Ishikawa (cell line): ENCODE data around the gene ENOSF1.

Experiments
- CEBPB ChIP-seq: IDR thresholded peaks from 2 replicates; pipeline ENCODE4 v1.6.1; 2012
- EGR1 ChIP-seq: IDR thresholded peaks from 2 replicates; pipeline ENCODE4 v1.6.1; 2012
- EP300 ChIP-seq: IDR thresholded peaks from 2 replicates; pipeline ENCODE4 v1.6.1; 2012; ENCODE audit warnings: borderline replicate concordance
- FOXM1 ChIP-seq: IDR thresholded peaks from 2 replicates; pipeline ENCODE4 v1.6.1; 2012; ENCODE audit warnings: low read depth, borderline replicate concordance
- MAX ChIP-seq: IDR thresholded peaks from 2 replicates; pipeline ENCODE4 v1.6.1; 2012
- NFIC ChIP-seq: IDR thresholded peaks from 2 replicates; pipeline ENCODE4 v1.6.1; 2012
- RAD21 ChIP-seq: IDR thresholded peaks from 2 replicates; pipeline ENCODE4 v1.6.1; 2012; ENCODE audit warnings: low read depth
- REST ChIP-seq: IDR thresholded peaks from 2 replicates; pipeline ENCODE4 v1.6.1; 2012; ENCODE audit warnings: low read depth, mild to moderate bottlenecking
- TAF1 ChIP-seq: IDR thresholded peaks from 2 replicates; pipeline ENCODE4 v1.6.1; 2012; ENCODE audit warnings: low read depth, mild to moderate bottlenecking
- TEAD4 ChIP-seq: IDR thresholded peaks from 2 replicates; pipeline ENCODE4 v1.6.1; 2012
- USF1 ChIP-seq: IDR thresholded peaks from 2 replicates; pipeline ENCODE4 v1.6.1; 2012

- TF ChIP-seq REST, result no peak
- TF ChIP-seq TAF1, result no peak
- TF ChIP-seq CEBPB, result no peak
- no peak for TF ChIP-seq TEAD4
- no peak for TF ChIP-seq NFIC
- no peak for TF ChIP-seq RAD21
- TF ChIP-seq MAX, result no peak
- no peak for TF ChIP-seq EGR1
- TF ChIP-seq FOXM1, result no peak
- no peak for TF ChIP-seq EP300
- no peak for TF ChIP-seq USF1
Measured at GRCh38 chr18:671405-671804, 41.0 kb downstream of the ENOSF1 start.
